Keratinocyte (primary cell): Measurements from ENCODE around the gene CHEK2.

Experiments used
- EZH2 ChIP-seq: IDR thresholded peaks from one replicate; pipeline ENCODE4 v1.6.1; 2012; ENCODE audit warnings: inconsistent platforms, mild to moderate bottlenecking, low read length, moderate library complexity
- TF ChIP-seq, protein P1 (sequence below), 3 experiments: IDR thresholded peaks in 1 of 3; conservative IDR thresholded peaks in 1 of 3; optimal IDR thresholded peaks in 1 of 3; 2 replicates in 2 of 3; 3 replicates in 1 of 3; pipeline versions ENCODE3 to v1.5.1; 2011; ENCODE audit warnings: low read length in 3 of 3, mild to moderate bottlenecking in 3 of 3, moderate library complexity in 2 of 3, control low read depth in 1 of 3, inconsistent platforms in 1 of 3; ENCODE audit not compliant: insufficient read depth in 2 of 3; ENCODE audit errors: extremely low read depth in 1 of 3

DNA sequence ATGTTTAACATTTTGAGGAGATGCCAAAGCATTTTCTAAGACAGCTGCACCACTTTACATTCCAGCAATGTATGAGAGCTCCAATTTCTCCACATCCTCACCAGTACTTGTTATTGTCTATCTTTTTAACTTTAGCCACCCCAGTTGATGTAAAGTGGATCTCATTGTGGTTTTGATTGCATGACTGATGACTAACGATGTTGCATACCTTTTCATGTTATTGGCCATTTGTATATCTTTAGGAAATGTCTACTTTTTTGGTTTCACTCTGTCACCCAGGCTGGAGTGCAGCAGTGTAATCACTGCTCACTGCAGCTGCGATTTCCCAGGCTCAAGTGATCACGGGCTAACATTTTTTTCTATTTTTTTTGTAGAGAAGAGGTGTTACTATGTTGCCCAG is 70.9 kb downstream of the CHEK2 start:
- TF ChIP-seq, protein P1, sequence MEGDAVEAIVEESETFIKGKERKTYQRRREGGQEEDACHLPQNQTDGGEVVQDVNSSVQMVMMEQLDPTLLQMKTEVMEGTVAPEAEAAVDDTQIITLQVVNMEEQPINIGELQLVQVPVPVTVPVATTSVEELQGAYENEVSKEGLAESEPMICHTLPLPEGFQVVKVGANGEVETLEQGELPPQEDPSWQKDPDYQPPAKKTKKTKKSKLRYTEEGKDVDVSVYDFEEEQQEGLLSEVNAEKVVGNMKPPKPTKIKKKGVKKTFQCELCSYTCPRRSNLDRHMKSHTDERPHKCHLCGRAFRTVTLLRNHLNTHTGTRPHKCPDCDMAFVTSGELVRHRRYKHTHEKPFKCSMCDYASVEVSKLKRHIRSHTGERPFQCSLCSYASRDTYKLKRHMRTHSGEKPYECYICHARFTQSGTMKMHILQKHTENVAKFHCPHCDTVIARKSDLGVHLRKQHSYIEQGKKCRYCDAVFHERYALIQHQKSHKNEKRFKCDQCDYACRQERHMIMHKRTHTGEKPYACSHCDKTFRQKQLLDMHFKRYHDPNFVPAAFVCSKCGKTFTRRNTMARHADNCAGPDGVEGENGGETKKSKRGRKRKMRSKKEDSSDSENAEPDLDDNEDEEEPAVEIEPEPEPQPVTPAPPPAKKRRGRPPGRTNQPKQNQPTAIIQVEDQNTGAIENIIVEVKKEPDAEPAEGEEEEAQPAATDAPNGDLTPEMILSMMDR (optimal IDR thresholded peaks at IDR 0.05 in 1 of 3, IDR thresholded peaks at IDR 0.05 in 1 of 3, conservative IDR thresholded peaks at IDR 0.05 in 1 of 3; ENCODE audit: extremely low read depth in 1 of 3, insufficient read depth in 2 of 3, low read length in 3 of 3): no peak
- no peak for TF ChIP-seq EZH2
